GM21390 (cell line): ENCODE results near the gene LAMB2.

Experiments used
- ATAC-seq: cut with Tn5 transposase; IDR thresholded peaks from one replicate; pipeline ENCODE4 v1.9.1; 2021; ENCODE audit not compliant: unreplicated experiment

Gene LAMB2

DNA sequence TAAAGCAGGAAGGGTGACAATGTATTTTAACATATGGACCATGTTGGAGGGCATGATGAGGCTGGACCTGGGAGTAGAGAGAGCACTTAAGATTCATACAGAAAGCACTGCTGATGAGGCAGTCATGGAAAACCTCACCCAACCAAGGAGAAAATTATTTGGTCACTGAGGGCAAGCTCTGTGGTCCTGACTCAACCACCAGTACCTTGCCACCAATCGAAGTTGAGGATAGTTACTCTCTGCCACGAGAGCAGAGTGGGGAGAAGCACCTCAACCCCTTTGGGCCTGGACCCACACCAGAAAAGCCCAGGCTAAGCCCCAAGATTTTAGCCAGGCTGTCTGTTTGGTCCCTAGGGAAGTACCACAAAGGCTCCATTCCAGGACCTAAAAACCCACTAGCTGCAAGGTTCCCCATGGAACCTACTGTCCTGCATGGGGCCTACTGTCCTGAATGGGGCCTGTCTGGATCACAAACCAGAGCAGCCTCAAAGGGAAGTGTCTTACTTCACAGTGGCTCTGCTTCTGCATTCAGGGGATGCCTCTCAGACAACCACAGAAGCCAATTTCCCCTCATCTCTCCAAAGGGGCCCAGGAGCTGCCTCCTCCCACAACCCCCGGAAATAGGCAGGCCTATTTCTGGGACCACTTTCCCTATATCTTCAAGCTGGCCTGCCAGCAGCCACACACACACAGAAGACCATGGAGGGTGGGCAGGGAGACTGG is 29.1 kb upstream of the LAMB2 start:
- ATAC-seq = no peak

- no peak for ATAC-seq
Observed at GRCh38 chr3:49161197-49161596, 28.3 kb upstream of the LAMB2 start.

DNA sequence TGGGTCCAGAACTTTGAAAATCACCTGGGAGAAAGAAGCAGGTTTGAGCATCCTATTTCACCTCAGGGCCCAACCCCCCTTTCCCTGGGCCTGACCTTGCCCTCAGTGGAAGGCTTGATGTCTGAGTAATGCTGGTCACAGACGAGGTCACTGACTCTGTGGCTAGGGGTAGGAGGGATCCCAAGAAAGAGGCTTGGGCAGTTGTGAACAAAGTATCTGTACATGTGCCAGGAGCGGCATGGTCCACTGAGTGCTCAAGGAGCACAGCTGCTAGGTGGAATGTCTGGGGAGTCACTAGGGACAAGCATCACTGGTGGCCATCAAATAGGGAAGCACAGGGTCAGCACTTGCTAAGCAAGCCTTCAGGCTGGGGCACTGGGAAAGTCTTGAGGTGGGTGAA is 25.9 kb upstream of the LAMB2 start:
- no peak for ATAC-seq

DNA sequence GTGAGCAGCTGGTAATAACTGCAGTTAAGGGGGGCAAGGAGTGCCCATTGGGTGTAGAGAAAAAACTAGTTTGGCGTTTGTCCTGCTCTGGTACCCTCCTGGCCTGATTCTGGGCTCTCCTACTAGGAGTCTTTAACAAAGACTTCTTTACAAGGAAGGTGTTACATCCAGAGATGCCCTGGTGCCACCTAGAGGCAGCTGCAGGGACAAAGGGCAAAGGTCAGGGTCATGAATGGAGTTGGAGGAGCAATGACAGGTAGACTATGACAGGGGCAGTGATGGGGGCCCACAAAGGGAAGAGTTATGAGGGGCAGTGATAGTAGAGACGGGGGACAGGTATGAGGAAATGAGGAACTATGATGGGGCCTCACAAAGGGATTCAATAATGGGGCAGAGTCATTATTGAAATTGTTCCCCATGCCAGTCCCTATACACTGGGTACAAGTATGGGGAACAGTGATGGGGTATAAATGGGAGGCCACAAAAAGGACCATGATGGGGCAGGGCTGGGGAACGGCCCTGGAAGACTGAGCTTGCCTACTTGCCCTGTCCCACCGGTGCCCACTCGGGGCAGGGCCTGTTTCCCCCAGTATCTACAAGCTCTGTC is 25.4 kb upstream of the LAMB2 start:
- no peak for ATAC-seq

DNA sequence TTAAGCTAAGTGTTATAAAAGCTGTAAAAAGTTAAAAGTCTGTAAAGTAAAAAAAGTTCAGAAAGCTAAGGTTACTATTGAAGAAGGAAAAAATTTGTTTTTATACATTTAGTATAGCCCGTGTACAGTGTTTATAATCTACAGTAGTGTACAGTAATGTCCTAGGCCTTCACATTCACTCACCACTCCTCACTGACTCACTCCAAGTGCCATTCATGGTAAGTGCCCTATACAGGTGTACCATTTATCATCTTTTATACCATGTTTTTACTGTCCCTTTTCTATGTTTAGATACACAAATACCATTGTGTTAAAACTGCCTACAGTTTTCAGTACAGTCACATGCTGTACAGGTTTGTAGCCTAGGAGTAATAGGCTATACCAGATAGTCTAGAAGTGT is 24.4 kb upstream of the LAMB2 start:
- no peak for ATAC-seq

GRCh38 chr3:49153349-49153912 is 20.6 kb upstream of the LAMB2 start:
- ATAC-seq = no peak

- no peak for ATAC-seq
Observed at GRCh38 chr3:49151610-49152009, 18.8 kb upstream of the LAMB2 start.

- no peak for ATAC-seq
Observed at GRCh38 chr3:49148159-49148558, 15.3 kb upstream of the LAMB2 start.

- ATAC-seq = no peak
Observed at GRCh38 chr3:49140080-49140479, 7.2 kb upstream of the LAMB2 start.

DNA sequence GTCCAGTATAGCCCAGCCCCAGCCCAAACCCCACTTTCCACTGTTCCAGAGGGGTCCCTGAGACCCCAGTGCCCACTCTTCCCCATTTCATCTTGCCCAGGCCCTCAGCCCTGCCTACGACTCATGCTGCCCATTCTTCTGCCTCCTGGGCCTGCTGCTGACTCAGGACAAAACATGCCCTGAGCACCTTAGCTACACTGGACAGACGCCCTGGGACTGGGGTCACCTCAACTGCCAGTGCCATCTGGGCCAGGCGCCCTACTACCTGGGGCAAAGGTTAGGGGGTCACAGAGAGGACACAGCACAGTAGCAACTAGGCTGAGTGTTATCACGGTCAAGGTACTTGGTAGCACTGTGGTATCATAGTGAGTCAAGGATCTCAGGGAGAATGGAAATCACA is 2.6 kb upstream of the LAMB2 start:
- no peak for ATAC-seq

- no peak for ATAC-seq
Observed at GRCh38 chr3:49134471-49135265, 1.8 kb upstream of the LAMB2 start.

DNA sequence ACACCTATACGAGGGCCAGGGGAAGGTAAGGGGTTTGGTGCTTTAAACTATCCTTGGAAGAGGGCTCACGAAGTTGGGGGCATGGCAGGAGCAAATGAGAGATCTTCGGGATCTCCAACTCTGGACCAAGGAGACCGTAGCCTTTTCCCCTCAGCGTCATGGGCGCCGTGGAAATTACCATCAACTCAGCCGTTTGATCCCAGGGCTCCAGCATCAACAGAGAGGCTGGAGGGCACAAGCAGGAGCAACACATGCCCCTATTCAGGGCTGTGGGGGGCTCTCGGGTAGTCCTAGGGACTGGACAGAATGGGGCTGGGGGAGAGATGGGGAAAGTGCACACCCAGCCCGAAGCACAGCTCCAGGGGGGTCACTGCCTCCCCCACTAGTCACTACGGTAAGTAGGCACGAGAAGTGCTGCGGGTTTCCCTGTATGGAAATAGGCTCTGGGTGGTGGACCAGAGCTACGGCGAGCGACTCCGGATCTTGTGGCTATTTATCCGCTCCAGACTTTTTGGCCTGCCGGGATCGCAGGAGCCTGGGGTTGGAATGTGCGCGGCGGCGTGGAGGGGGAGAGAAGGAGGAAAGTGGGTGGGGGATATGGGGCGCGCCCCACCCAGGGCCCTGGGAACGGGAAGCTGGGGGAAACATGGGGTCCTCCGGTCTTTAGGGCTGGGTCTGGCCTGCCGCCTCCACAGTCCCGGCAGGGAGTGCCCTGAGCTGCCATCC is 539 bp upstream of the LAMB2 start:
- ATAC-seq = no peak

DNA sequence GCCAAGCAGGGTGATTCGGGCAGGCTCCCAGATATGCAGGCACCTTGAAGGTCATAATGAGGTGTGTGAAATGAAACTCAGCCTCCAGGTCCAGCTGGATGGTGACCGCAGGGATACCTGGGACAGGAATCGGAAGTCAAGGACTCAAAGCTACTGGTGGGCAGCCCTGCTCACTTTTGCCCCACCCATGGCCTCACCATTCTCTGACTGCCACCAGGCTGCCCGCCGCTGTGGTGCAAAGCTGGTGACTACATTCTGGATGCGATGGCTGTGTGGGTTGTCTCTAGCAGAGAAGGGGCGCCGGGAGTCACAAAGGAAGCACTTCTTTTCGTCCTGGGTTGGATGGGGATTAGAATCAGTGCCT is 795 bp downstream of the LAMB2 start:
- no peak for ATAC-seq

DNA sequence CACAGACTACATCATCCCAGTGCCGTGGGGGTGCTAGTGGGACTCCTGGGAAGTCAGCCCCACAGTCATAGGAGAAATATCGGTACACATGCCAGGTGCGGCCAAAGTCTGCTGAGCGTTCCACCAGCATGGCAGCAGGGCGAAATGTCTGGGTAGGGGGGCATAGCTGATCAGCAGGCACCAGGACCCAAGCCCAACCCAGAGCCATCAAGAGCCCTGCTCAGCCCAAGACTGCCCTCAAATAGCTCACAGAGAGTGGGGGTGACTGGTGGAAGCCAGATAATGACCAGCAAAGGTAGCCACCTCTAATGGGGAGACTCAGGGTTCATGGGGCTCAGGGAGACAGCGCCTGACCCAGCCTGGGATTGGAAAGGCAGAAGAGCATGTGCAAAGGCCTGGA is 1.3 kb downstream of the LAMB2 start:
- no peak for ATAC-seq

DNA sequence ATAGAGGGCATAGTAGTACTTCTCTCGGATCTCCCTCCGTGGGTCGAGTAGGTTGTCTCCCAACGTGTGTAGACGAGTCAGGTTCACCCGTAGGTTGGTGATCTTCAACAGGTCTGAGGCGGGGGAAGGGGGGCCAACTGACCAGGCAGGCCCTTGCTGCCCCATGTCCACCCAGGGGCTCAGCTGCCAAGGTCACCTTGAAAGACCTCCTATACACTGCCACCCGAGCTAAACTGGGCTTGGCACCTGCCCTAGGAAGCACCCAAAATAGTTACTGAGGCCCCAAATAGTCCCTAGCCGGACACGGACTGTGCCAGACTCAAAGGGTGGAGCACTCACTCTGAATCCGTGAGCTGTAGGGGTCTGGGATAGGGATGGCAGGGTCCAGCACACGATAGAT is 1.8 kb downstream of the LAMB2 start:
- ATAC-seq = no peak

- no peak for ATAC-seq
Observed at GRCh38 chr3:49124991-49125670, 7.7 kb downstream of the LAMB2 start.

DNA sequence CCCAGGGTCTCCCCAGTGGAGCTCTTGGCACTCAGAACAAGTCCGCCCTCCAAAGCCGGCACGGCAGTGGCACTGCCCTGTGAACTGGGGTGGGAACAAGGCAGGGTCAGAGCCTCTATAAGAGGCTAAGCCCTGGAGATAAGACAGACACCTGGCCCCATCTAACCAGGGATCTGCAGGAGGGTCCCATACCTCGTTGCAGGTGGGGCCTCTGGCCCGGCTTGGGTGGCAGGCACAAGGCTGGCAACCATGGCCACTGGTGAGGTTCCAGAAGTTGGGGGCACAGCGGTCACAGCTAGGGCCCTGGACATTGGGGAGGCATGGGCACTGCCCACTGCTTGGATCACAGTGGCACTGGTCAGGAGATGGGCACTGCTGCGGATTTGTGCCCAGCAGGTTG is 8.6 kb downstream of the LAMB2 start:
- ATAC-seq = no peak

DNA sequence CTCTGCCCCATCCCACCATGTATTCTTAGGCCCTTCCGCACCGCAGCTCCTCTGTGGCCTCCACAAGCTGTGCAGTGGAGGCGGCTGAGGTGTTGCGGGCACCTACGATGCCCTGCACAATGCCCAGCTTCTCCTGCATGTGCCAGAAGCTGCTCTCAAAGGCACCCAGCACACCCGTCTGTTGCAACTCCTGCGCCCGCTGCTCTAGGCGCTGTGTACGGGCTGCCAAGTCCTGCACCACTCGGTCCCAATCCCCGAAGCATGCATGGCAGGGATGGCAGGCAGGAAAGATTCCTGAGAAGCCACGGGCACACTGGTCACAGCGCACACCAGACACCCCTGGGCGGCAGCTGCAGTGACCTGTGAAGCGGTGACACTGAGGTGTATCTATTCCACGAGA is 9.2 kb downstream of the LAMB2 start:
- no peak for ATAC-seq

- no peak for ATAC-seq
Observed at GRCh38 chr3:49122886-49123545, 9.8 kb downstream of the LAMB2 start.

DNA sequence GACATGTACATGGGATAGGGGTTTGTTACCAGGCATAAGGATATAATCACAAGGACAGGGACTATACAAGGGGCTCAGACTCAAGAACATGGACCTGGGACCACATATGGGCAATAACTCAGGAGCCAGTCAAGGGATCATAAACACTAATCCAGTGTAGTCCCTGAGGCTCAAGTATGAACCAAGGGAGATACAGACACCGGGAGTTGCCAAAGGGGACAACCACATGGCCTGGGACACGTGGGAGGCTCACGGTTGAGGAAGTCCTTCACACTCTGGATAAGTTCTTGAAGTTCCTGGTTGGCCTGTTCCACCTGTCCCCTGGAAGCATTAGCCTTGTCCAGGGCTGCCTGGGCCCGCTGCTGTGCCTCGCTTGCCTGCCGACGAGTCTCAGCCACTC is 10.4 kb downstream of the LAMB2 start:
- ATAC-seq = no peak
